GM15510 (cell line): Measurements from ENCODE around the gene CAMK4.

ENCODE experiments used
- POLR2A ChIP-seq: IDR thresholded peaks from 3 replicates; pipeline ENCODE4 v1.6.1; 2011; ENCODE audit warnings: borderline replicate concordance; ENCODE audit not compliant: insufficient read length; ENCODE audit errors: extremely low read depth

The CAMK4 gene

DNA sequence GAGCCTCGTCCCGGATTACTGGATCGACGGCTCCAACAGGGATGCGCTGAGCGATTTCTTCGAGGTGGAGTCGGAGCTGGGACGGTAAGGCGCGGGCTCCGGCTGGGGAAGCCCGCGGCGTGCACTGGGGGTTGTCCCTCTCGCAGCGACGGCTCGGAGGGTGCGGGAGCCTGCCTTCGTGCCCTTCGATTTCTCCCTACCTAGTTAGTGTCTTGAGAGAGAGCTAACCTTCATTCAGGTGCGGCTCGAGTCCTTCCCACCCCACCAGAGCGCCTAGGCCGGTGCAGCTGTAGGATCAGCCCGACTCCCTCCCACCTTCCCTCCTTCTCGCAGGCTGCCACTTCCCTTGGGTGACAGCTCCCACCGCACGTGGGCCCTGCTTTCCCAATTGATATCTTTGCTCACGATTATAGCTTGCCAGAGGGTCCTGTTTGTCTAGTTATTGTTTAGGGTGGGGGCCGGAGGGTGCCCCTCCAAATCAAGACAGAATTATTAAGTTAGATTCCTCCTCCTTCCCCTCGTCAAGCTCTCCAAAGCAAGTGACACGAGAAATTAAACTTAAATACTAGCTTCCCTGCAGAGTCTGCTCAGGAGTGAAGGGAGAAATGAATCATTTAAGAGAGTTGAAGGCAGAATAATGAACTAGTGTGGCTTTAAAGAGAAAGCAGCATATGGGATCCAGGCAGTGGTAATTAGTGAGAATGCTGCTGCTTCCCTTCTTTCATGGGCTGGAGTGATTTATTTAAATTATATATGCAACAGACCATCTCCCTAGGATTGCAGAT, 569 bp downstream of the CAMK4 start:
- no peak for TF ChIP-seq POLR2A

DNA sequence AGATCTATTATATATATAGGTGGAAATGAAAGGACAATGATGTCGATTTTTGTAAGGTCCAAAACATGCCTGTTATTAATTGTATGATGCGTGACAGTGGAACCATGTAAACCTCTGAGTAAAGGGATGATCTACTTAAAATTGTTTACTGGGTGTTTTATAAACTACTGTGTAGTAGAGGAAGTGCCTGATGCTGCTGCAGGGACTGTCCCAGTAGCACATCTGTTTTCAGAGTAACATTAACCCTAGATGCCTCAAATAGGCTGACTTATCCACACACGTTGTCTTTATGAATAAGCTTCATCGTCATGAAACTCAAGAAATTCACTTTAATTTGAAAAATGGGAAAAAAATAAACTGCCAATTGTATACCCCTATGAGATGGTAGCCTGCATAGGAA, 1.7 kb downstream of the CAMK4 start:
- TF ChIP-seq POLR2A = no peak

DNA sequence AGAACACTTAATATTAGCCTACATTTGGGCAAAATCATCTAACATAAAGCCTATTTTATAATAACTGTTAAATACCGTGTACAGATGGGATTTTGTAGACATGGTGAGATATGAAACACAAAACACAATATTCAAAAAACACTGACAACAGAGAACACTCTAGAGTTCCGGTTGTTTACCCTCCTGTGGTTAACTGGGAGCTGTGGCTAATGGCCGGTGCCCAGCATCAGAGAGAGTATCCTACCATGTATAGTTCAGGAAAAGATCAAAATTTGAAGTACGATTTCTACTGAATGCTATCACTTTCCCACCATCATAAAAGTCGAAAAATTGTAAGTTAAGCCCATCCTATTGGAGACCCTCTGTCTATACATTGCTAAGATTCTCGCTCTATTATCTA, 2.4 kb downstream of the CAMK4 start:
- TF ChIP-seq POLR2A = no peak

DNA sequence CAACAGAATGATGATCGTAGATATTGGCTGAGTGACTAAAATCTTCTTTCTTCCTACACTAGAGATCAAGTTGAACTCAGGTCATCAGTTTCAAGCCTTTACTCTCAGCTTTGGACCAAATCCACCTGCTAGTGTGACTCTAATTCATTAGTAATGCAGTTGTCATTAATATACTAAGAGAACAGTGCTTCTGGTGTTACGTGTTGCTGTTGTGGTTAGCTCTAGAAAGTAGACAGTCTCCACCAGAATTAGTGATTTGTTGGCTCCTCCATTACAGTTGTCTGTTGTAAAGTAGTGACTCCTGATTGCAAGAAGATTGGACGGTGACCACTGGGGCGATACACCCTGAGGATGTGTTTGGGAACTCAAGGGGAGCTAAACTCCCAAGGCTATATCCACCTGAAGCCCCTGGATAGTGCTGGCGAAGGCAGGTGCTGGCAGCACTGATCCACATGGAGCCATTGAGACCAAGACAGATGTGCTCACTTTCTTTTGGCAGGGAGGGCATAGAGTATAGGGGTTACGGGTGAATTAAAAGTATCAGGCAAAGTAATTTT, 3.1 kb downstream of the CAMK4 start:
- TF ChIP-seq POLR2A = no peak

DNA sequence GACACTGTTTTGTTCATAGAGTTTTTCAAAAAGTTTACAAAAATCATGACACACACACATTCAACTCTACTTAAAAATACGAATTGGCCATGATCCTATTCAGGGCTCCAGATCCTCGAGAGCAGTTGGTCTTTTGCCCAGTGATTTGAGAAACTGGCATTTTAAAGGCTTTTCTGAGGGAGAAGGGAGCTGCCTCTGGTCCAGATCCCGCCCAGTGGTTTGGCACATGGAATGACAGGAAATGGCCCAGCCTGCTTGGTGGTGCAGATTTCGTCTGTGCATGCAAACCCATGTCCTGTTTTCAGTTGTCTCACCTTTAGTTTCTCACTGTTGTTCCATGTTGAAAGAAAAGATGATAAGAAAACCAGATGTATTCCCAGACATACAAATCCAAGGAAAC, 3.6 kb downstream of the CAMK4 start:
- no peak for TF ChIP-seq POLR2A

DNA sequence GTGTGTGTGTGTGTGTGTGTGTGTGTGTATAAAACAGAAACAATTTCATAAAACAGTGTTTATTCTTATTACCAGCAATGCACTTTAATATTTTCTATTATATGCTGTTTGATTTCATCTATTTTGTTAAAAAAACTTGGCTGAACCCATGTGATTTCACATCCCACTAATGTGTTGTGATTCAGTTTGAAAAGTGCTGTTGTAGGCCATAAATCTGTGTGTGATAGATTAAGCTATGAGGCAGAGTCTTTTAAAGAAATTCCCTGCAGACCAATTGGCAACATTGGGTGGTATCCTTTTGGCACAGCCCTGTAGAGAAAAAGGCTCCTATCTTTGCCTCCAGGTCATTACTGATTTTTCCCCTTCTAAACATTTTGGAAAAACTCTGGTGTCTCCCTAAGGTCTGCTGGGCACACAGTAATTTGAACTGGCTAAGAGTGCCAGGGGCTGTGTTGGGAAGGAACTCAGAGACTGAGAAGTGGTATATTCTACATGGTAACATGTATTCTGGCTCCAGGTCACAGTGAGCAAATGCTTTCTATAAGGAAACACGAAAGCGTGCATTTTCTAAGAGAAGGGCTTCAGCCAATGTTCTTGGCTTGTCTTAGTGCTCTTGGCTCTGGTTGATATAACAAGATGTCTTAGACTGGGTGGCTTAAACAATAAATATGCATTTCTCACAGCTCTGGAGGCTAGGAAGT, 4.5 kb downstream of the CAMK4 start:
- no peak for TF ChIP-seq POLR2A

DNA sequence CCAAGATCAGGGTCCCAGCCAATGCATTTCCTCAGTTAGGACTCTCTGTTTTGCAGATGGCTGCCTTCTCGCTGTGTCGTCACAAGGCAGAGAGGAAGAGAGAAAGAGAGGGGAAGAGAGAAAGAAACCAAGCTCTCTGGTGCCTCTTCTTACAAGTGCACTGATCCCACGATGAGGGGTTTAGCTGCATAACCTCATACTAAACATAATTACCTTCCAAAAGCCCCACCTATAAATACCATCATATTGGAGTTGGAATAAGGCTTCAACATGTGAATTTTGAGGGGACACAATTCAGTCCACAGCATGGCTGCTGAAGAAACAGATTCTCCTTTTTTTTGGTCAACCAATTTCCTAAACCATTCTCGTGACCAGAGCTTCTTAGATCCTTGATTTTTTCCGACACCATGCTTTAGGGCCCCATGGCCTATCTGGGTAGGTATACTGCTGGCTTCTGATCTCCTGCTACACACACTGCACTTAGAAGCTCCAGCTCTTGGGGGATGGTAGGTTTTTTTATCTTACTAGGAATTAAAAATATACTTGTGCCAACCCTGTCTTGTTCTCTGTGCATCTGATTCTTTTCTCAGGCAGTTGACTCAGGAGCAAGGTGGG, 5.1 kb downstream of the CAMK4 start:
- TF ChIP-seq POLR2A = no peak

DNA sequence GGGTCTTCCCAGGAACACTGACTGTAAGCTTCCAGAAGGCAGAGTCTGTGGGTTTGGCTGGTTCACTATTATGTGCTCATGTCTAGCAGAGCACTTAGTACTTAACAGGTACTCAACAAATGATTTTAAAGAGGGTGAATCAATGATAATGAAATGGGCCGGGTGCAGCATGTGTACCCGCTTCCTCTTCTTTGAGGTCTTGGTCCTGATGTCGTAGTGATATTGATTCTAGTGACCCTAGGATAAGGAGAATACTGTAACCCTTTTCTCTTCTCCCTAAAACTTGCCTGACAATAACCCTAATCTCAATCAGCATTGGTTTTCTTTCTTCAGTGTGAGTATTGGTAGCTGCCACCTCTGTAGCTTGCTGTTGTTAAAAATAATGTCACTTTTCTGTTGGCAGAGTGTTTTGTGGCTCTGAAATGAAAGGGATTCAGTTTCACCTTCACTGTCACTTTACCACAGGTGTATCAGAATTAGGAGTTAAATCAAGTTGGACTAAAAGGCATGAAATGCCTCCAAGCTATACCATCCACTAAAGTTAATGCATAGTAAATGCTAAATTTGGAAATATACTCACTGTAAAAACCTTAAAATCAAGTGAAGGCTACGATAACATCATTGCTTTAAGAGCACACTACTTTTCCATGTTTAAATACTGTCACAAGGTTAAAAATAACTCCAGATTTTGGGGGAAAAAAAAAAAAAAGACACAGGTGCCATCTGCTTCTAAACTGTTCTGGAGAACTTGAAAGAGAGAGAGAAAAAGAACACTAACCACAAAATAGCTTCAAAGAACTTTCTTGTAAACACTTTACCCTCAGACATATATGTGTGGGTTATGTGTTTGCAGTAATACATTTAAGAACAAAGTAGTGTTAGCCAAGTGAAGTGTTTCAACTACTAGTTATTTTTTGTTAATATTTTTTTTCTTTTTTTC, 6.0 kb downstream of the CAMK4 start:
- TF ChIP-seq POLR2A = no peak

DNA sequence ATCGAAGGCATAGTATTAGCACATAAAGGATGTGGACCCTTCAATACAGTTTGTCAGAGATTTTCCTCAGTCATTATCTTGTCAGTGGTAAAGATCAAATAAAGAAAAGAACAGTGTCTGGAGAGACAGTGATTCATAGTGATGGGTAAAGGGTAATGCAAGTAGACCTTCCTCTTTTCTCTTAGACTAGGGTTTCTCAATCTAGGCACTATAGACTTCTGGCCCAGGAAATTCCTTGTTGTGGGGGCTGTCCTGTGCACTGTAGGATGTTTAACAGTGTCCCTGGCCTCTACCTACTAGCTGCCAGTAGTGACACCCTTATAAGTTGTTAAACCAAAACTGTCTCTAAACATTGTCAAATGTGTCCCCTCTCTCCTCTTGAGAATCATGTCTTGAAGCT, 6.9 kb downstream of the CAMK4 start:
- no peak for TF ChIP-seq POLR2A

DNA sequence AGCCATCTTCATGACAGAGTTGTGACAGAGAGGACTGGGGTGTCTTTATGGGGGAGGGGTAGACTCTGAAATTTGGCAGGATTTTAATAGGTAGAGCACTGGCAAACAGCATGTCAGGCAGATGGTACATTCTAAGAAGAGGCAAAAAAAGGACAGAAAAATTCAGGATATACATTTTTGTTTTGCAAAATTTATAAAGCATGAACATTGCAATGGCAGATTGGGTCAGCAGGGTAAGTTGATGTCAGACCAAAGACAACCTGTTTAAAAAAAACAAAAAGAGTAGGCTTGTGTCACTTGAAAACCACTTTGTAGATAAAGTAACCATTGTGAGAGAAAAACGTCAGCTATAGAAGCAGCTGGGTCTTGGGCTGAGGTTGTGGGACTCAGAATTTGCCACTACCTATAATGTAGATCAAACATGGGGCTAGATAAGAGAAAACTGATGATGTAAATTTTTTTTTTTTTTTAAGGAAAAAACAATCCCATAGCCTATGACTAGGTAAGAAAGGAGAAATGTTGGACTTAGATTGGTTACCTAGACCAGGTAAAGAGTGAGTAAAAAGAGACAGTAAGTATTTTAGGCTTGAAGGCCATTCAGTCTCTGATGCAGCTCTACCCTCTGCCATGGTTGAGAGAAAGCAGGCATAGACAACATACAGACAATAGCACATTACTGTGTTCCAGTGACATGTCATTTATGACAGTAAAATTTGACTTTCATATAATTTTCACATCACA, 8.3 kb downstream of the CAMK4 start:
- TF ChIP-seq POLR2A = no peak

DNA sequence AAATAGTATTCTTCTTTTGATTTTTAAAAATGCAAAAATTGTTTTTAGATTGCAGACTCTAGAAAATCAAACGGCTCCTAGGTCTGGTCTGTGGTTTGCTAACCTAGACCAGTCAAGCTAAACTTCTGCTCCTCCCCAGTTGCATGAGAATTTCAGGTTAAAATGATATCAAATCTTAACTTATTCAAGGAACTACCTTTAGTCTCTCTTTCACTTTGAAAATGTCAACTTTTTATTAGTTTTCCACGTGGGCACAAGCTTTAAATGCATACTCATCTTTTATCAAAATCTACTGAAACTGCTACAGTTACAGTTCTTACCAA, 8.8 kb downstream of the CAMK4 start:
- no peak for TF ChIP-seq POLR2A

DNA sequence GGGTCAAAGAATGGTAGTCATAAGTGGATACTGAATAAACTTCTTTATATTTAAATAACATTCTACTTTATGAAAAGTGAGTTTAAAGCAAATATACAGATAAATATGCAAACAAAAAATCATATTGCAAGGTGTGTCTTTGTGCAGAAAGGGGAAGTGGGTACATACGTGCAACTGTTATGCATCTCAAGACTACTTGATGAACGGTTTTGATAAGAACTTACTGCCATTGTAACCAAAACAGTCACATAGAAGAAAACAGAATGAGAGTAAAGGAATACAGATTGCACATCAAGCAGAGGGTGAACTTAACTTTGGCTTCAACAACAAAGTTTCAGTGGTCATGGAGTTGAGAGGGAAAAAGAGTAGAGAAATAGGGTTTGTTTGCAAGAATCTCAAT, 9.9 kb downstream of the CAMK4 start:
- TF ChIP-seq POLR2A = no peak

DNA sequence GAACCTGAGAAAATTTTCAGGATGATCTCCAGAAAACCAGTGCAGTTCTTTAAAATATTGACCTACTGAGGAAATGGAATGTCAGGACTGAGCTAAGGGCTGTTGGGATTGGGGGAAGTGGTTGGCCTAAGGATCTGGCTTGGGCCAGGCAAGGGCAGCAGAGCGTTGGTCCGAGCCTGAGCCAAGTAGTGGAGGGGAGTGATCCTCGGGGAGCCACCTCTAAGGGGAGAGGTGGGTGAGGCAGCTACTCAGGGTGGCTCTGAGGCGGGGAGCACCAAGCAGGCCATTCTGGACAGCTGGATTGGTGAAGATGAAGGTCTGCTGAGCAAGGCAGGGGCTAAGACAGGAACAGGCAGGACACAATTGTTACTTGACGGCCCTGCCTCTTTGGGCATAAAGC, 11.5 kb downstream of the CAMK4 start:
- no peak for TF ChIP-seq POLR2A

DNA sequence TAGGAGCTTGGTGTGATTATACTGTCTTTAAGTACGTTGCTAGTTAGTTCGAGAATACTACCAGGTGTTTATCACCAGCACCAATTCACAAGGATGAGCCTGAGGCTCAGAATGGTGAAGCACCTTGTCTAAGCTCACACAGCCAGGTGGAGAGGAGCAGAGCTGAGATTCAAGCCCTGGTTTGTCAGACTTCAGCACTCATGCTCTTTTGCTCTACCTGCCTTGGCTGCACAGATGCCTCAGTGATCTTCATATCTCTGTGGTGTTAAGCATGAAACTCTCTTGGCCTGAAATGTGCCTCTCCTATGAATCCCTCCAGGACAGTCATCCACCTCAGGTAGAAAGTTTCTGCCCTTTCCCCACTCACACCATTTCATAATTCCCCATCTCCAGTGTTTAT, 12.2 kb downstream of the CAMK4 start:
- TF ChIP-seq POLR2A = no peak

DNA sequence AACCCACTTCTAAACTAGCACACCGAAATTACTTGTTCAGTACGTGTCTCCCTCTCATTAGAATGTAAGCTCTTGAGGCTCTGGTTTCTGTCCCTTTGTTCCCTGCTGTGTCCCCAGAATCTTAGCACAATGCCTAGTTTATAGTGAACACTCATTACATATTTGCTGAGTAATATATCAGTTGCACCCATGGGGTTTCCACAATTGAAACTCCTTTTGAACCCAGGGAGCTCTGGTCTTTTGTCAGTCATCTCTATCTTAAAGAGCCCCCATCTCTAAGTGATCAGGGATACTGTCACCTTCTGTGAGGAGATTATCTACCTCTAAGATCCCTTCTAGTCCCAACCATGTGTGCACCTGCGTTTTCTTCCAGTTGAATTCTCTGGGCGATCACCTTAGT, 12.8 kb downstream of the CAMK4 start:
- no peak for TF ChIP-seq POLR2A

DNA sequence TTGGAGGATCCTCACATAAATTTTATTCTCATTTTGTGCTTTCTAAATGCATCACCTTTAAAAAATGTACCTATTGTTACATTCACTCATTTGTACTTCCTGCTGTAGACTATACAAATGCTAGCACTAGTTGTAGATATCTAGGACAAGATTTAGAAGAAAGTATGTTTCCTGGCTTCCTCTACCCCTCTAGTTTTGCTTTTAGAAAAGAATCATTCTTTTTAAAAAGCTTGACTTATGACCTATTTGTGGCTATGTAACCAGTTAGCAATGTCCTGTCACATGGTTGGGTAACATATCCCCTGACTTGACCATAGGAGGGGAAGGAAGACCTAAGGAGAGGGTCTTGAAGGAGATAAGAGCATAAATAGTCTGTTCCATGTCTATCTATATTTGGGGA, 13.3 kb downstream of the CAMK4 start:
- no peak for TF ChIP-seq POLR2A
